ENCODE results near the gene ENDOD1.
"Not testable (repeated sequence)": the region's sequence is repeated elsewhere in the genome, so short reads cannot be mapped to it uniquely, and the experiment has no call there.

The ENDOD1 gene

GRCh38 chr11:95104856-95105255, 15.2 kb downstream of the ENDOD1 start:
- DNase-seq: no peak

GRCh38 chr11:95108159-95108611, 18.5 kb downstream of the ENDOD1 start:
- DNase-seq: no peak

GRCh38 chr11:95108671-95109551, 19.3 kb downstream of the ENDOD1 start:
- no peak for DNase-seq

- not testable (repeated sequence) for DNase-seq
Measured at GRCh38 chr11:95111471-95111870, 21.8 kb downstream of the ENDOD1 start.

- no peak for DNase-seq
Measured at GRCh38 chr11:95111923-95112540, 22.4 kb downstream of the ENDOD1 start.

- DNase-seq: no peak
Measured at GRCh38 chr11:95115597-95115996, 26.0 kb downstream of the ENDOD1 start.

GRCh38 chr11:95119361-95120060, 29.9 kb downstream of the ENDOD1 start:
- no peak for DNase-seq

- DNase-seq: no peak
Measured at GRCh38 chr11:95121698-95122097, 32.1 kb downstream of the ENDOD1 start.

- DNase-seq: no peak
Measured at GRCh38 chr11:95123556-95123955, 33.9 kb downstream of the ENDOD1 start.

GRCh38 chr11:95128602-95129001, 39.0 kb downstream of the ENDOD1 start:
- no peak for DNase-seq

GRCh38 chr11:95132956-95133355, 43.3 kb downstream of the ENDOD1 start:
- DNase-seq: no peak

GRCh38 chr11:95134491-95134890, 44.8 kb downstream of the ENDOD1 start:
- no peak for DNase-seq

GRCh38 chr11:95135155-95135554, 45.5 kb downstream of the ENDOD1 start:
- no peak for DNase-seq

- no peak for DNase-seq
Measured at GRCh38 chr11:95135880-95136279, 46.2 kb downstream of the ENDOD1 start.

- not testable (repeated sequence) for DNase-seq
Measured at GRCh38 chr11:95136747-95137146, 47.1 kb downstream of the ENDOD1 start.

GRCh38 chr11:95137299-95137698, 47.7 kb downstream of the ENDOD1 start:
- no peak for DNase-seq

GRCh38 chr11:95138448-95138847, 48.8 kb downstream of the ENDOD1 start:
- DNase-seq: no peak

GRCh38 chr11:95140397-95141033, 50.9 kb downstream of the ENDOD1 start:
- no peak for DNase-seq

GRCh38 chr11:95142431-95142830, 52.8 kb downstream of the ENDOD1 start:
- no peak for DNase-seq

GRCh38 chr11:95143106-95143681, 53.5 kb downstream of the ENDOD1 start:
- DNase-seq: no peak

- DNase-seq: no peak
Measured at GRCh38 chr11:95144313-95145235, 54.9 kb downstream of the ENDOD1 start.

Measured in CD4-positive, alpha-beta T cell treated with Interleukin-1 beta for 1 hour (primary cell).